Uterus (tissue), 2 donors: ENCODE data around the gene TGFB1.

Experiments
- POLR2A ChIP-seq, 2 donors: fragments of 450-650 bp; IDR thresholded peaks; one replicate each; pipeline ENCODE4 v1.6.1; 2016; ENCODE audit warnings: antibody characterized with exemption in 2 of 2, mild to moderate bottlenecking in 1 of 2, moderate library complexity in 1 of 2
- TF ChIP-seq, protein P1 (sequence below), 4 experiments: fragments of 200-600 bp in 2 of 4; fragments of 450-650 bp in 2 of 4; sonication (generic) in 2 of 4; IDR thresholded peaks; one replicate each; pipeline ENCODE4 v1.5.1; 2016 to 2019; ENCODE audit warnings: antibody characterized with exemption in 4 of 4, mild to moderate bottlenecking in 2 of 4, moderate library complexity in 1 of 4

DNA sequence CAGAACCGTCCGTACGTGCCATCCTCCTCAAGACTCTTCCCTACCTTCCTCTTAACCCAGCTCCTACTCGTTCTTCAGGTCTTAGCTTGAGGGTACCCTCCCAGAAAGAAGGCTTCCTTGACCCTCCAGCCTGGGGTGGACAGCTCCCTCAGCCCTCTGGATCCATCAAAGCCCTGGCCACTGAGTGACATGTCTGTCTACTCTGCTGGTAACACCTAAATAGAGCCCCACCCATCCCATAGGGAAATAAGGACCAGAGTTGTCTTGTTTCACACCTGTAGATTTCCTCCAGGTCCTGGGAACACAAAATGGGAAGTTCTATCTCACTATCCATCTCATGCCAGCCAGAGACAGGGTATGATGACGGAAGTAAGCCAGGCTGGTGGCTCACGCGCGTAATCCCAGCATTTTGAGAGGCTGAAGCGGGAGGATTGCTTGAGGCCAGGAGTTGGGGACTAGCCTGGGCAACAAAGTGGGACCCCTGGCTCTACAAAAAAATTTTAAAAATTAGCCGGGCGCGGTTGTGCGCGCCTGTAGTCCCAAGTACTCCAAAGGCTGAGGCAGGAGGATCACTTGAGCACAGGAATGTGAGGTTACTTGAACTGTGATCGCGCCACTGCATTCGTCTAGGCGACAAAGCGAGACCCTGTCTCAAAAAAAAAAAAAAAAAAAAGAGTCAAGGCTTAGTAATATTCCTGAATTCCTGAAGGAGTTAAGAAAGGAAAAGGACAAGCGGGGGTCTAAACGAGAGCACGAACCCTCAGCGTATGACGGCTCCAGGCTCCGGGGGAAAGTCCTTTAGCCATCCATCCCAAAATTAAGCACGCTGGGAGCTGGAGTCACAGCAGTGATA is 44.3 kb downstream of the TGFB1 start:
- TF ChIP-seq, protein P1, sequence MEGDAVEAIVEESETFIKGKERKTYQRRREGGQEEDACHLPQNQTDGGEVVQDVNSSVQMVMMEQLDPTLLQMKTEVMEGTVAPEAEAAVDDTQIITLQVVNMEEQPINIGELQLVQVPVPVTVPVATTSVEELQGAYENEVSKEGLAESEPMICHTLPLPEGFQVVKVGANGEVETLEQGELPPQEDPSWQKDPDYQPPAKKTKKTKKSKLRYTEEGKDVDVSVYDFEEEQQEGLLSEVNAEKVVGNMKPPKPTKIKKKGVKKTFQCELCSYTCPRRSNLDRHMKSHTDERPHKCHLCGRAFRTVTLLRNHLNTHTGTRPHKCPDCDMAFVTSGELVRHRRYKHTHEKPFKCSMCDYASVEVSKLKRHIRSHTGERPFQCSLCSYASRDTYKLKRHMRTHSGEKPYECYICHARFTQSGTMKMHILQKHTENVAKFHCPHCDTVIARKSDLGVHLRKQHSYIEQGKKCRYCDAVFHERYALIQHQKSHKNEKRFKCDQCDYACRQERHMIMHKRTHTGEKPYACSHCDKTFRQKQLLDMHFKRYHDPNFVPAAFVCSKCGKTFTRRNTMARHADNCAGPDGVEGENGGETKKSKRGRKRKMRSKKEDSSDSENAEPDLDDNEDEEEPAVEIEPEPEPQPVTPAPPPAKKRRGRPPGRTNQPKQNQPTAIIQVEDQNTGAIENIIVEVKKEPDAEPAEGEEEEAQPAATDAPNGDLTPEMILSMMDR (IDR thresholded peaks at IDR 0.05) = no peak
- no peak for TF ChIP-seq POLR2A (IDR thresholded peaks at IDR 0.05)
